Duodenal mucosa (tissue), 2 donors: Measurements from ENCODE around the gene KIAA1586.
"Not testable (repeated sequence)": the region's sequence is repeated elsewhere in the genome, so short reads cannot be mapped to it uniquely, and the experiment has no call there.

ENCODE experiments used
- H3K27ac ChIP-seq: one replicate; pipeline ENCODE4 v1.7.0; 2013; ENCODE audit warnings: low read depth, low read length
- H3K27me3 ChIP-seq, 2 donors: one replicate each; pipeline ENCODE4 v1.7.0; 2013; ENCODE audit warnings: low read length in 2 of 2, control low read depth in 1 of 2; ENCODE audit not compliant: insufficient read depth in 2 of 2, control insufficient read depth in 1 of 2
- H3K36me3 ChIP-seq, 2 donors: one replicate each; pipeline ENCODE4 v1.7.0; 2013; ENCODE audit warnings: low read length in 2 of 2, control low read depth in 1 of 2; ENCODE audit not compliant: insufficient read depth in 2 of 2, control insufficient read depth in 1 of 2
- H3K4me1 ChIP-seq, 2 donors: one replicate each; pipeline ENCODE4 v1.7.0; 2013; ENCODE audit warnings: low read length in 2 of 2, control low read depth in 1 of 2; ENCODE audit not compliant: insufficient read depth in 2 of 2, control insufficient read depth in 1 of 2
- H3K4me3 ChIP-seq, 2 donors: one replicate each; pipeline ENCODE4 v1.7.0; 2013; ENCODE audit warnings: low read length in 2 of 2, low read depth in 1 of 2
- H3K9ac ChIP-seq, 2 donors: one replicate each; pipeline ENCODE4 v1.7.0; 2013; ENCODE audit warnings: low read length in 2 of 2, low read depth in 1 of 2
- H3K9me3 ChIP-seq, 2 donors: one replicate each; pipeline ENCODE4 v1.7.0; 2013; ENCODE audit warnings: low read length in 2 of 2, control low read depth in 1 of 2; ENCODE audit not compliant: control insufficient read depth in 1 of 2

The KIAA1586 gene

DNA sequence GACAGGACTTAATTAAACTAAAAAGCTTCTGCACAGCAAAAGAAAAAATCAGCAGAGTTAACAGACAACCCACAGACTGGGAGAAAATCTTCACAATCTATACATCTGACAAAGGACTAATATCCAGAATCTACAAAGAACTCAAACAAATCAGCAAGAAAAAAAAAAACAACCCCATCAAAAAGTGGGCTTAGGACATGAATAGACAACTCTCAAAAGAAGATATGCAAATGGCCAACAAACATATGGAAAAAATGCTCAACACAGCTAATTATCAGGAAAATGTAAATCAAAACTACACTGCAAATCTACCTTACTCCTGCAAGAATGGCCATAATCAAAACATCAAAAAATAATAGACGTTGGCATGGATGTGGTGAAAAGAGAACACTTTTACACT lies 2.4 kb upstream of the KIAA1586 start:
- H3K9ac ChIP-seq, H3K9me3 ChIP-seq, H3K4me1 ChIP-seq, H3K27me3 ChIP-seq, H3K36me3 ChIP-seq, H3K4me3 ChIP-seq, H3K27ac ChIP-seq: not testable (repeated sequence)

DNA sequence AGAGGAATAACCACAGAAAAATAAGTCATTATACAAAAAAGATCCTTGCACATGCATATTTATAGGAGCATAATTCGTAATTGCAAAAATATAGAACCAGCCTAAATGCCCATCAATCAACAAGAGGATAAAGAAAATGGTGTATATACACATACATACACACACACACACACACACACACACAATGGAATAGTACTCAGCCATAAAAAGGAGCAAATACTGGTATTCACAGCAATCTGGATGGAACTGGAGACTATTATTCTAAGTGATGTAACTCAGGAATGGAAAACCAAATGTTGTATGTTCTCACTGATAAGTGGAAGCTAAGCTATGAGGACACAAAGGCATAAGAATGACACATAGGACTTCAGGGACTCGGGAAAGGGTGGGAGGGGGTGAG lies 1.9 kb upstream of the KIAA1586 start:
- Histone ChIP-seq H3K4me1 (no peaks in the 10 kb centered on the region), H3K4me3 (no peak overlapping the region), H3K9ac (no peak overlapping the region), H3K9me3 (no peaks in the 10 kb centered on the region), H3K36me3 (no peaks in the 10 kb centered on the region), H3K27me3 (no peaks in the 10 kb centered on the region), H3K27ac (no peak overlapping the region)

DNA sequence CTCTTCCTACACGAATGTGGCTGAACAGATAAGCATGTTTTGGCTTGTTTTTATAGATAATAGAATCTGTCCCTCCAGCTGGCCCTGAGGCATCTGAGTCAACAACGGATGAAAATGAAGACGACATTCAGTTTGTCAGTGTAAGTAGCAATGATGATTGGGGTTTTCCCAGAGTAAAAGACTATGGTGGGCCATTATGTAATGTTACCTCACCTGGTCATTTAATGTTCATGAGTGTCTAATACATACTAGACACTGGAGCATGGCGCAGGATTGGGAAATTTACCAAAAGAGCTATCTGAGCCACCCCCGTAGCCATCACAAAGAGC lies 728 bp downstream of the KIAA1586 start:
- not testable (repeated sequence) for H3K9me3 ChIP-seq, H3K4me3 ChIP-seq, H3K36me3 ChIP-seq, H3K9ac ChIP-seq, H3K4me1 ChIP-seq, H3K27ac ChIP-seq, H3K27me3 ChIP-seq

DNA sequence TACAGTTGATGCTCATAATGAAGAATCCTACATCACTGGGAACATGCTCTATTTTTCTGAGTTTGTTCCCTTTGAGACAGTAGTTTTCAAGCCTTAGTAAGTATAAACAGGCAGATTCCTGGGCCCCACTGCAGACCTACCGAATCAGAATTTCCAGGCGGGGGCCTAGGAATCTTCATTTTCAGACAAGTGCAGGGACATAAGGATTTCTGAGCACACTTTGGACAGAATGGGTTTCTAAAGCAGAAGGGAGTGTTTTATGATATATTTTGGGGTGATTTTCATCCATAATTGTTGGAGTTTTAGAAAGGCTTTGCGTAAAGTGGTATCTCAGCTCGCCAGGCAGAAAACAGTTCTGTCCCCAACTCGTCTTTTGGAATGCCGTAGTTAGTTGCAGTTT lies 1.4 kb downstream of the KIAA1586 start:
- H3K36me3 ChIP-seq: not testable (repeated sequence)

DNA sequence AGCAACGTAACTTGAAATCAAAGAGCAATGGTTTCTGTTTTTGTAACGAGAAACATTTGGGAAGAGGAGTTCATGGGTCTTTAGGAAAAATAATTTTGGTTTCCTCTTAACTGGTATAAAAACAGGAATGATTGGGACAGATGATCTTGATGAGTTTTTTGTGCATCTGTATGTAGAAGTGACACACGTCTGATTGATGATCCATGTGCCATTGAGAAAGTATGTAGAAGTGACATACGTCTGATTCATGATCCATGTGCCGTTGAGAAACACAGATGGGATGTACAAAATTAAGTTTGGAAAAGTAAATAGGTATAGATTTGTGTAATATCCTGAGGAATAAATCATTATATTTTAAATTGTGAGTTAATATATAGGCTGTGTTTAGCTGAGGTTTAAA lies 2.1 kb downstream of the KIAA1586 start:
- Histone ChIP-seq H3K9ac (no peak overlapping the region), H3K27me3 (no peaks in the 10 kb centered on the region), H3K27ac (no peak overlapping the region), H3K9me3 (no peaks in the 10 kb centered on the region), H3K4me1 (no peaks in the 10 kb centered on the region), H3K36me3 (peaks cover 4 to 12% of the 10 kb centered on the region in 2 donors), H3K4me3 (no peak overlapping the region)

More for the DNA sequence above, 1.4 kb downstream of the KIAA1586 start:
- not testable (repeated sequence) for H3K4me1 ChIP-seq, H3K9me3 ChIP-seq, H3K9ac ChIP-seq, H3K27ac ChIP-seq, H3K4me3 ChIP-seq, H3K27me3 ChIP-seq

DNA sequence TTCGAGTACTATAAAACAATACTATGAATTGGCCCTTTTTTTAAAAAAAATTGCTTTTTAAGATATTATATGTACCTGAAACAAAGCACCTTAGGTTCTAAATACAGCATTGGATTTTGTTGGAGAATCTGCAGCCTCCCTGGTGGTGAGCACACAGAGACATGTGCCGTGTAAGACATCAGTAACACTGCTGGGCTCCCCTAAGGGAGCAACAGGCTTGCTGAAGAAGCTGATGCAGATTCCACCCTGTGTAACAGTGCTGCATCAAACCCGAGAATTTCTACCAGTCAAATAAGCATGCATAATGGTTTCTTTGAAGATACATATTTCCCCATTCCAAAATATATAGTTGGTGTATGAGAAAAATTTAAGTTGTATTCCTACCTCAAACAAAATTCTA lies 17.4 kb downstream of the KIAA1586 start:
- H3K27me3 ChIP-seq: no peaks in the 10 kb centered on the region
- H3K27ac ChIP-seq: no peak overlapping the region
- H3K36me3 ChIP-seq: peaks cover 0 to 4% of the 10 kb centered on the region in 2 donors
- H3K9ac ChIP-seq: no peak overlapping the region
- H3K4me3 ChIP-seq: no peak overlapping the region
- H3K9me3 ChIP-seq: no peaks in the 10 kb centered on the region
- no peaks in the 10 kb centered on the region for H3K4me1 ChIP-seq

DNA sequence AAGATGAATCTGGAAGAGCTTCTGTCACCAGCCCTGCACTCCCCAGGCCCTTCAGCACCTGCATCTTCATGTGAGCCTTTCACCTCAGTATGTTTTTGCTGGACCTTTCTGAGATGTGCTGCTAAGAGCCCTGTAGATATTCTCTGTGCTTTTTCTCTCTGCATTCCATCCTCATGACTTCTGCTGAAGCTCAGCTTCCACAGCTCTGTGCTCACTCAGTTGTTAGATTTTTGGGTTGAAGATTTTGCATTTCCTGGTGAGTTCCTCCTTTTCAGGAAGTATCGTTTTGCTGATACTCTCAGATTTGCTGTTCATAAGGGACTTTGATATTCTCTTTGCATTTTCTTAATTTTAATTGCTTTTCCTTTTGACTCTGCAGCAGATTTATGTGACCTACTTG lies 18.3 kb downstream of the KIAA1586 start:
- H3K9ac ChIP-seq: no peak overlapping the region
- H3K27me3 ChIP-seq: no peaks in the 10 kb centered on the region
- H3K36me3 ChIP-seq: peaks cover 0 to 4% of the 10 kb centered on the region in 2 donors
- no peaks in the 10 kb centered on the region for H3K9me3 ChIP-seq
- no peaks in the 10 kb centered on the region for H3K4me1 ChIP-seq
- H3K4me3 ChIP-seq: no peak overlapping the region
- no peak overlapping the region for H3K27ac ChIP-seq

DNA sequence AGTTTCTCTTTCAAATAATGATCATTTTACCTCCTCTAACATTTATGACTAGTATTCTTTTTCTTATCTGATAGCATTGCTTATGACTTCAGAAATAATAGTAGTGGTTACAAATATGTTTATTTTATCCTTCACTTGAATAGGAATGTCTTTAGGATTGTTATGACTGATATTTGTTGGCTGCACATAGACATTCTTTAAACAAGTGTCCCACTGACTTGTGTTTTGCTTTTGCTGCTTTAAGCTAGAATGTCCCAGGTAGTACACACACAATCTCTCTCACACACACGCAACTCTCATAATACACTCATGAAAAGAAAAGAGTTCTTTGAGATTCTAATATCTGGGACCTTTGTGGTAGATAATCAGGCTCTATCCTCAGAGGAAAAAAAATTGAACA lies 21.6 kb downstream of the KIAA1586 start:
- Histone ChIP-seq H3K36me3 (peaks cover 0 to 4% of the 10 kb centered on the region in 2 donors), H3K4me3 (no peak overlapping the region), H3K27me3 (no peaks in the 10 kb centered on the region), H3K4me1 (no peaks in the 10 kb centered on the region), H3K27ac (no peak overlapping the region), H3K9ac (no peak overlapping the region), H3K9me3 (no peaks in the 10 kb centered on the region)

GRCh38 chr6:57069228-57069627 lies 22.7 kb downstream of the KIAA1586 start:
- no peaks in the 10 kb centered on the region for H3K9me3 ChIP-seq
- H3K4me1 ChIP-seq: no peaks in the 10 kb centered on the region
- H3K9ac ChIP-seq: no peak overlapping the region
- no peak overlapping the region for H3K27ac ChIP-seq
- no peak overlapping the region for H3K4me3 ChIP-seq
- H3K27me3 ChIP-seq: no peaks in the 10 kb centered on the region
- H3K36me3 ChIP-seq: peaks cover 0 to 4% of the 10 kb centered on the region in 2 donors

DNA sequence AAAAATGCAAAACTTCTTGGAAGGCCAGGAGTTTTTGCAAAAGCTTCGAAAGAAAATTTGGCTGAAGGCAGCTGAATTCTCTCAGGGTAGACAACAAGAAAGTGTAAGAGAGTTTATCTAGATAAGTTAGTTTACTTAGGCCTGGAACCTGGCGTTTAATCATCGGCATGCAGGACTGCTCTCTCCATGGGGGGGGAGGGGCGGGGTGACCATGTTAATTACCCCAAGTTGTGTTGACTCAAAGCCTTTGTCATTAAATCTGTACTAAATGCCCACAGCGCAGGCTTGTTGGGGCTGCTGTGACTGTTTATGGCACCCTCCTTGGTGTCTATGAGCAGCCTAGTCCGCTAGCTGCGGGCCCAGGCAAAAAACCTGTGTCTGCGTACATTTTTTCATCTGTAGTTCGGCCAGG lies 23.4 kb downstream of the KIAA1586 start:
- Histone ChIP-seq H3K27me3 (no peaks in the 10 kb centered on the region), H3K9me3 (no peaks in the 10 kb centered on the region), H3K9ac (no peak overlapping the region), H3K4me3 (no peak overlapping the region), H3K27ac (no peak overlapping the region), H3K36me3 (peaks cover 0 to under 1% of the 10 kb centered on the region in 2 donors), H3K4me1 (no peaks in the 10 kb centered on the region)

DNA sequence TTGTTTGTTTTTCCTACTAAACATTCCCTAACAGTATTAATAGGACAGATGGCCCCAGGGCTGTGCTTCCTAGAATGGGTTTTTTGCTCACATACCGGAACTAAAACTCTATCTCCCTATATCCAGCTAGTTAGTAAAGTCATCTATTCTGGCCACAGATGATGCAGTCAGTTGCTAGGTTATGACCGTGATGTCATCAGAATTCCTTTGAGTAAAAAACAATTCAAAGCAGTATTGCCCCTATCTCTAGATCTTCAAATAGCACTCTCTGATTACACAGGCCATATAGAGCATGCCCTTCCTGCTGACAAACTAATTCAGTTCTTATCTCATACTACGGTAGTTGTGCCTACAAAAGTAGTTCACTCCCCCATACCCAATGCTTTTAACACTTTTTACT lies 25.6 kb downstream of the KIAA1586 start:
- Histone ChIP-seq H3K4me1 (no peaks in the 10 kb centered on the region), H3K27ac (no peak overlapping the region), H3K9me3 (no peaks in the 10 kb centered on the region), H3K9ac (no peak overlapping the region), H3K27me3 (no peaks in the 10 kb centered on the region), H3K4me3 (no peak overlapping the region), H3K36me3 (no peaks in the 10 kb centered on the region)
